NCI-H69 (cell line): ENCODE measurements around the gene UBAP2.

Source experiments
- DNase-seq: peaks from one replicate; lab custom pipeline; 2025; lab: John Stamatoyannopoulos, UW

Gene UBAP2

GRCh38 chr9:33921967-33922895 is 126.5 kb downstream of the UBAP2 start:
- peak; percentile 53 for DNase-seq

GRCh38 chr9:33919276-33919897 is 129.3 kb downstream of the UBAP2 start:
- DNase-seq, result no peak

GRCh38 chr9:33917036-33917435 is 131.7 kb downstream of the UBAP2 start:
- DNase-seq, result no peak

GRCh38 chr9:33914887-33915628 is 133.6 kb downstream of the UBAP2 start:
- DNase-seq, result peak; percentile 14

- no peak for DNase-seq
Measured at GRCh38 chr9:33913541-33913940, 135.1 kb downstream of the UBAP2 start.

GRCh38 chr9:33908749-33909148 is 139.9 kb downstream of the UBAP2 start:
- DNase-seq, result no peak

- peak; percentile 25 for DNase-seq
Measured at GRCh38 chr9:33908114-33908513, 140.6 kb downstream of the UBAP2 start.

GRCh38 chr9:33907347-33907746 is 141.3 kb downstream of the UBAP2 start:
- DNase-seq, result no peak

GRCh38 chr9:33906769-33907168 is 141.9 kb downstream of the UBAP2 start:
- no peak for DNase-seq

GRCh38 chr9:33905137-33905536 is 143.6 kb downstream of the UBAP2 start:
- no peak for DNase-seq

GRCh38 chr9:33903157-33903780 is 145.4 kb downstream of the UBAP2 start:
- no peak for DNase-seq

- DNase-seq, result no peak
Measured at GRCh38 chr9:33894316-33894715, 154.4 kb downstream of the UBAP2 start.

GRCh38 chr9:33893861-33894260 is 154.8 kb downstream of the UBAP2 start:
- DNase-seq, result no peak

GRCh38 chr9:33885948-33886347 is 162.7 kb downstream of the UBAP2 start:
- no peak for DNase-seq

GRCh38 chr9:33884856-33885701 is 163.6 kb downstream of the UBAP2 start:
- peak; percentile 98 for DNase-seq

- DNase-seq, result no peak
Measured at GRCh38 chr9:33881635-33882034, 167.1 kb downstream of the UBAP2 start.

GRCh38 chr9:33880211-33881089 is 168.2 kb downstream of the UBAP2 start:
- DNase-seq, result no peak

GRCh38 chr9:33878691-33879366 is 169.9 kb downstream of the UBAP2 start:
- no peak for DNase-seq

GRCh38 chr9:33877727-33878489 is 170.8 kb downstream of the UBAP2 start:
- no peak for DNase-seq
